Endothelial cell (in vitro differentiated cells): ENCODE measurements around the gene SHANK1. TPM values are rescaled to one million over a fixed set of nuclear protein-coding genes. Genes with fewer than 3 reads are reported as not detected.

ENCODE experiments used
- DNase-seq: peaks from one replicate; pipeline ENCODE4 v3.0.0; 2021; ENCODE audit warnings: low spot score
- H3K27ac Mint-ChIP-seq: one replicate; pipeline ENCODE4 v1.8.0; 2021; ENCODE audit warnings: mixed read lengths, inconsistent platforms; ENCODE audit not compliant: unreplicated experiment
- H3K27me3 Mint-ChIP-seq: one replicate; pipeline ENCODE4 v1.8.0; 2021; ENCODE audit warnings: mild to moderate bottlenecking, moderate library complexity, mixed read lengths, inconsistent platforms; ENCODE audit not compliant: unreplicated experiment
- H3K36me3 Mint-ChIP-seq: one replicate; pipeline ENCODE4 v1.8.0; 2021; ENCODE audit warnings: mild to moderate bottlenecking, low read depth, mixed read lengths, inconsistent platforms; ENCODE audit not compliant: unreplicated experiment
- H3K4me1 Mint-ChIP-seq: one replicate; pipeline ENCODE4 v1.8.0; 2021; ENCODE audit warnings: mild to moderate bottlenecking, mixed read lengths, inconsistent platforms; ENCODE audit not compliant: unreplicated experiment
- H3K4me3 Mint-ChIP-seq: one replicate; pipeline ENCODE4 v1.8.0; 2021; ENCODE audit warnings: mild to moderate bottlenecking, mixed read lengths, inconsistent platforms; ENCODE audit not compliant: unreplicated experiment
- H3K9me3 Mint-ChIP-seq: one replicate; pipeline ENCODE4 v1.8.0; 2021; ENCODE audit warnings: mixed read lengths, inconsistent platforms; ENCODE audit not compliant: unreplicated experiment
- CTCF ChIP-seq: fragments of 200-600 bp; sonication (generic); IDR thresholded peaks from one replicate; pipeline ENCODE4 v1.5.0; 2021; ENCODE audit warnings: antibody characterized with exemption; ENCODE audit not compliant: unreplicated experiment
- total RNA-seq: library from RNA; stranded (reverse); fragmentation: NEBNext Ultra II Directional; extraction: Animal tissue kit (Norgen Biotek cat#: 25700); gene quantifications from one replicate; pipeline ENCODE4 v1.2.1, GENCODE V29; 2021; ENCODE audit not compliant: unreplicated experiment

Gene SHANK1
- total RNA-seq, 1 donor from 2014 or later: 6.5 TPM

DNA sequence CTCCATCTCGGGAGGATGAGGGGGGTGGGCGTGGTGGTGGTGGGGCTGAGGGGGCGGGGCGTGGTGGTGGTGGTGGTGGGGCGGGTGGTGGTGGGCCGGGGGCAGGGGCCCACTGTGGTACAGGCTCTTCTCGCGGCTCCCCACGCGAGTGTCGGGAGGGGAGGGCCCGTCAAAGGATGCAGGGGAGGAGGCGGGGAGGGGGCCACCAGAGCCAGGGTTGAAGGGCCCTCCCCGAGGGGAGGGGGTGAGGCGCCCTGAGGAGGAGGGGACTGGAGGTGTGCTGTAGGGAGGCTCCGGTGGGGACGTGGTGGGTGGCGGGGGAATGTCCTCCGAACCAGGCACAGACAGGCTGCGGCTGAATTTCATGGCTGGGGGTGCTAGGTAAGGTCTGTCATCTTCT is 50.7 kb downstream of the SHANK1 start:
- Mint-ChIP-seq H3K27me3 (peaks cover 18% of the 10 kb centered on the region), H3K4me1 (no peaks in the 10 kb centered on the region), H3K36me3 (peaks cover 14% of the 10 kb centered on the region), H3K4me3 (no peak overlapping the region), H3K9me3 (peaks cover 22% of the 10 kb centered on the region), H3K27ac (no peak overlapping the region)
- no peak for DNase-seq
- no peak for TF ChIP-seq CTCF

GRCh38 chr19:50668416-50668815 is 51.2 kb downstream of the SHANK1 start:
- H3K9me3 Mint-ChIP-seq: peaks cover 23% of the 10 kb centered on the region
- H3K4me3 Mint-ChIP-seq: no peak overlapping the region
- no peak for DNase-seq
- TF ChIP-seq CTCF: no peak
- H3K4me1 Mint-ChIP-seq: no peaks in the 10 kb centered on the region
- H3K27ac Mint-ChIP-seq: no peak overlapping the region
- peaks cover 19% of the 10 kb centered on the region for H3K27me3 Mint-ChIP-seq
- peaks cover 16% of the 10 kb centered on the region for H3K36me3 Mint-ChIP-seq

DNA sequence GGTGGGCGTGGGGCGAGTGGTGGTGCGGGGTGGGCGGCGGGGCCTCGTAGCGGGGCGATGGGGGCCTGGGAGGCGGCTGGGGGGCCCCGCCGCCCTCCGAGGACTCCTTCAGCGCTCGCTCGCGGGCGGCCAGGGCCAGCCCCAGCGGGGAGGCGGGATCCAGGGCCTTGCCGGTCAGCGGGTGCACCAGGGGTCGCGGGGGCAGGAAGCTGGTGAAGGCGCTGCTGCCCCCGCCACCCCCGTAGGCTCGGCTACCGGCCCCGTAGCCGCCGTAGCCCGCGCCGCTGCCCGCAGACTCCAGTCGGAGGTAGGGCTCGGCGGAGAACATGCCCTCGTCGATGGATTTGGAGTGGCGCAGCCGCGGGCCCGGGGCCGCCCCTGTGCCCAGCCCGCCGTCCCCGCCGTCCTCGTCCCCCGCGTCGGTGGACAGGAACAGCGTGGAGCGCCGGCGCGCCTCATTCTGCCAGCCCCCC is 51.8 kb downstream of the SHANK1 start:
- TF ChIP-seq CTCF: no peak
- no peak for DNase-seq
- Mint-ChIP-seq H3K4me3 (no peak overlapping the region), H3K9me3 (peaks cover 29% of the 10 kb centered on the region), H3K27ac (no peak overlapping the region), H3K36me3 (peaks cover 18% of the 10 kb centered on the region), H3K4me1 (no peaks in the 10 kb centered on the region), H3K27me3 (peaks cover 22% of the 10 kb centered on the region)

GRCh38 chr19:50667177-50667758 is 52.3 kb downstream of the SHANK1 start:
- Mint-ChIP-seq H3K27ac (no peak overlapping the region), H3K4me3 (no peak overlapping the region), H3K27me3 (peaks cover 25% of the 10 kb centered on the region), H3K4me1 (no peaks in the 10 kb centered on the region), H3K36me3 (peaks cover 18% of the 10 kb centered on the region), H3K9me3 (peaks cover 32% of the 10 kb centered on the region)
- no peak for DNase-seq
- TF ChIP-seq CTCF: no peak

DNA sequence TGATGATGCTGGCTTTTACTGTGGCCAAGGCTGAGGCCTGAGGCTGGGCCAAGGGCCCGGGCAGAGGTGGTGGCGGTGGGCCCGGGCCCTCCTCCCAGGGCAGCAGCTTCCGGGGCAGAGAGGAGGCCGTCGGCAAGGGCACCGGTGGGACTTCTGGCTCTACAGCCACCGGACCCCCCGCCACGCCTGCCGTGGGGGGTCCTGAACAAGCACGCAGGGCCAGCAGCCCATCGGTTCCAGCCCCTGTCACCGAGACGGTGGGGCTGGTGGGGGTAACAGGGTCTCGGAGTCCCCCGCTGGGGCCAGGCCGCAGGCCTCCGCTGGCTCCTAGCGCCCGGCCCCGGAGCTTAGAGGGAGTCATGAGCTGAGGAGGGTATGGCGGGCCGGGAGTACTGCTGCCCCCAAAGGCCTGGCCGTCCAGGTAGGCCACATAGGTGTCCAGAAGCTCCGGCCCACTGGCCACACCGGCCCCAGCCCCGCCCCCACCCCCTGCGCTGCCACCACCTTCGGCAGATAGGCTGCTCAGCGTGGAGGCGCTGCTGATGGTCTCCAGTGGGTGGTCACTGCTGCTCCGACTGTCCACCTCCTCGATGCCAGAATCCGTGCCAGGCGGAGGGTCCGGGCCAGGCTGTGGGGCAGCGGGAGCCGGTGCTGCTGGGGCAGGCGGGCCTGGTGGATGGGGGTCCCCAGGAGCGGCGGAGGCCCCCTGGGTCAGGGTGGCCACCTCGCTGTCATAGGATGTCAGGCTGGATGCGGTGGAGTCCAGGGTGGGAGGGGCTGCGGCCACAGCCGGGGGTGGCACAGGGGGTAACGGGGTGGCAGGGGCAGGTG is 53.0 kb downstream of the SHANK1 start:
- no peak for DNase-seq
- peaks cover 13% of the 10 kb centered on the region for H3K36me3 Mint-ChIP-seq
- H3K4me3 Mint-ChIP-seq: no peak overlapping the region
- peaks cover 25% of the 10 kb centered on the region for H3K27me3 Mint-ChIP-seq
- no peak for TF ChIP-seq CTCF
- no peak overlapping the region for H3K27ac Mint-ChIP-seq
- peaks cover 26% of the 10 kb centered on the region for H3K9me3 Mint-ChIP-seq
- H3K4me1 Mint-ChIP-seq: no peaks in the 10 kb centered on the region
